Measurements from ENCODE around the gene CDC37. TPM values are rescaled to one million over a fixed set of nuclear protein-coding genes. Genes with fewer than 3 reads are reported as not detected.
A peak's percentile ranks its signal among the peaks of the same experiment; 100 is the strongest.
"Not testable (repeated sequence)": the region's sequence is repeated elsewhere in the genome, so short reads cannot be mapped to it uniquely, and the experiment has no call there.

CDC37 gene
- total RNA-seq, 1 donor from 2014 or later: 112 TPM

DNA sequence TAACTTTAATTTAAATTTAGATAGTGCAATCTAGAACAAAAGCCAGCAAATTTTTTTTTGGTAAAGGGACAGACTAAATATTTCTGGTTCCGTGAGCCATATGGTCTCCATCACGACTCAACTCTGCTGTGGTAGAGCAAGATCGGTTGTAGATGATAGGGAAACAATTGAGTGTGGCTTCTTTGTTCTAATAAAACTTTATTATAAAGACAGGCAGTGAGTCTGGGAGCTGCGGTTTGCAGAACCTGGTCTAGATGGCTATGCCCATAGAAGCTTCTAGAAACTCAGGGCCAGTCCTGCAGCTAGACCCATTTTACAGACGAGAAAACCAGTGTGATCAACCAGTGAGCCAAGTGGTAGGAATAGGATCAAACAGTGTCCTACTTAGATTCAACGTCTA lies 11.2 kb downstream of the CDC37 start:
- DNase-seq (ENCODE audit: extremely low spot score in 2 of 2): no peak
- intact Hi-C loops (cut with DNase I): no loop called here
- Histone ChIP-seq H3K27me3 (no peaks in the 10 kb centered on the region), H3K4me1 (no peaks in the 10 kb centered on the region), H3K9me3 (no peaks in the 10 kb centered on the region), H3K4me3 (no peak overlapping the region), H3K27ac (no peak overlapping the region), H3K36me3 (peaks cover 0 to 45% of the 10 kb centered on the region in 2 donors)
- TF ChIP-seq, protein P1, sequence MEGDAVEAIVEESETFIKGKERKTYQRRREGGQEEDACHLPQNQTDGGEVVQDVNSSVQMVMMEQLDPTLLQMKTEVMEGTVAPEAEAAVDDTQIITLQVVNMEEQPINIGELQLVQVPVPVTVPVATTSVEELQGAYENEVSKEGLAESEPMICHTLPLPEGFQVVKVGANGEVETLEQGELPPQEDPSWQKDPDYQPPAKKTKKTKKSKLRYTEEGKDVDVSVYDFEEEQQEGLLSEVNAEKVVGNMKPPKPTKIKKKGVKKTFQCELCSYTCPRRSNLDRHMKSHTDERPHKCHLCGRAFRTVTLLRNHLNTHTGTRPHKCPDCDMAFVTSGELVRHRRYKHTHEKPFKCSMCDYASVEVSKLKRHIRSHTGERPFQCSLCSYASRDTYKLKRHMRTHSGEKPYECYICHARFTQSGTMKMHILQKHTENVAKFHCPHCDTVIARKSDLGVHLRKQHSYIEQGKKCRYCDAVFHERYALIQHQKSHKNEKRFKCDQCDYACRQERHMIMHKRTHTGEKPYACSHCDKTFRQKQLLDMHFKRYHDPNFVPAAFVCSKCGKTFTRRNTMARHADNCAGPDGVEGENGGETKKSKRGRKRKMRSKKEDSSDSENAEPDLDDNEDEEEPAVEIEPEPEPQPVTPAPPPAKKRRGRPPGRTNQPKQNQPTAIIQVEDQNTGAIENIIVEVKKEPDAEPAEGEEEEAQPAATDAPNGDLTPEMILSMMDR (IDR thresholded peaks at IDR 0.05): no peak
- TF ChIP-seq POLR2AphosphoS5 (IDR thresholded peaks at IDR 0.05; ENCODE audit: insufficient read depth in 1 of 2, low read depth in 1 of 2) (no peak), POLR2A (IDR thresholded peaks at IDR 0.05) (no peak)

DNA sequence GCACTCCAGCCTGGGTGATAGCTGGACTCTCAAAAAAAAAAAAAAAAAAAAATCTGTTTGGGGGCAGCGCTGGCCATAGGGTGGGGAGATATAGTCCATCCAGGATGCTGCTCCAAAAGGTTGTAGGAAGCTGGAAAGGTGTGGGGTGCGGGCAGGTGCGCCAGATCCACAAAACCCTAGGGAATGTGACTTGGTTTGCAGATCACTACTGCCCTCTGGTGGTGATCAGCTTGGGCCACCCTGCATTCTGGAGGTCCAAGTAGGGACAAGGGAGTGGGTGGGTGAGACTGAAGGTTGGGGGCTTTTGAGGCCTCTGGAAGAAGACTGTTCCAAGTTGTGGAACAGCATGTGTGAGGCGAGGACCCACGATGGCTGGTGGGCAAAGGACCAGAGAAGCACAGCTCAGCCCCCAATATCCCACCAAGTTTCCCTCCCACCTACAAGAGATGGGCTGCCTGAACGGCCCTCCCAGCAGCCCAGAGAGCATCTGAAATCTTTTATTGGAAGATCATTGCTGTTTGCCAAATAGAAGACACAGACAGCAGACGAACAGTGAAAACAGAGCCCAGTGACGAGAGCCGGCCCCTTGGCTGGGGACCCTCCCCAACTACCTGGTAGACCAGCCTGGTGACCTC lies 12.6 kb downstream of the CDC37 start:
- no peaks in the 10 kb centered on the region for H3K4me1 ChIP-seq
- peaks cover 0 to 45% of the 10 kb centered on the region in 2 donors for H3K36me3 ChIP-seq
- H3K27ac ChIP-seq: no peak overlapping the region
- TF ChIP-seq POLR2AphosphoS5 (IDR thresholded peaks at IDR 0.05; ENCODE audit: insufficient read depth in 1 of 2, low read depth in 1 of 2): no peak
- TF ChIP-seq, protein P1 (IDR thresholded peaks at IDR 0.05): peak; percentile 64 to 73 (median 69)
- DNase-seq (ENCODE audit: extremely low spot score in 2 of 2): no peak
- H3K27me3 ChIP-seq: no peaks in the 10 kb centered on the region
- H3K4me3 ChIP-seq: no peak overlapping the region
- intact Hi-C loops (cut with DNase I): loop anchor here (2.0 kb wide), 1 partner anchor 122 kb away; no protein-coding TSS in a partner anchor
- H3K9me3 ChIP-seq: no peaks in the 10 kb centered on the region

DNA sequence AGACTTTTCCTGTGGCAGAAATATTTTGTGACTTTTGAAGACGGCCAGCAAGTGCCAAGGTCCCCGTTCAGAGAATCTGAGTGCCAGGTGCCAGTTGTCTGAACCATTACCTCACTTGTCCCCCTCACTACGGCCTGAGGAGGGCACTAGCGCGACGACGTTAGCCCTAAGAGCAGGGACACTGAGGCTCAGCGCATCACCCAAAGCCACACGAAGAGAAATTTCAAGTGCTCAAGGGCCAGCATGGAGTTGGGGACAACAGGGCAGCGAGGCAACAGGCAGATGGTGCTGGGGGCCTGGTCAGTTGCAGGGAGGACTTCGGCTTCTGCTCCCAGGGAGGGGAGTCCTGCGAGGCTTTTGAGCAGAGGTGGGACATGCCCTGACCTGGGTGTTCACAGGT lies 13.5 kb downstream of the CDC37 start:
- Histone ChIP-seq H3K27me3 (no peaks in the 10 kb centered on the region), H3K4me3 (no peak overlapping the region), H3K36me3 (peaks cover 0 to 37% of the 10 kb centered on the region in 2 donors), H3K27ac (no peak overlapping the region), H3K9me3 (no peaks in the 10 kb centered on the region), H3K4me1 (no peaks in the 10 kb centered on the region)
- TF ChIP-seq POLR2A (IDR thresholded peaks at IDR 0.05) (no peak), POLR2AphosphoS5 (IDR thresholded peaks at IDR 0.05; ENCODE audit: insufficient read depth in 1 of 2, low read depth in 1 of 2) (no peak)
- TF ChIP-seq, protein P1 (IDR thresholded peaks at IDR 0.05): no peak
- no peak for DNase-seq (ENCODE audit: extremely low spot score in 2 of 2)
- intact Hi-C loops (cut with DNase I): loop anchor here (2.0 to 5.0 kb wide), 2 partner anchors 63 to 121 kb away; no protein-coding TSS in a partner anchor

DNA sequence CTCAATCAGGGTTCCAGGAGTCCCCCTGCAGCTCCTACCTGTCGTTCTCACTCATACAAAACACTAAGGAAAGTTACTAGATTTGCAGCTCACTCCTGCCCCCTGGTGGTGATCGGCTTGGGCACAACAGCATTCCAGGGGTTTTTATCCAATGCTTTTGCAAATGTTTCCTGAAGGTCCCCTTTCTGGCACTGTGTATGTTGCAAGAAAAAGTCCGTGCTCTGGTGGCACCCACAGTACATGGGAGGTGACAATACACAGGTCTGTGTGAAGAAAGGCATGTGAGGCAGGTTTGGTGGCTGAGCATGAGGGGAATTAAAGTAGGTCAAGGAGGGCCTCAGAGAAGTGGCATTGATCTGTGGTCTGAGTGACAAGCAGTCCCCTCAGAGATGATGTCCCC lies 14.4 kb downstream of the CDC37 start:
- peaks cover 0 to 28% of the 10 kb centered on the region in 2 donors for H3K36me3 ChIP-seq
- no peaks in the 10 kb centered on the region for H3K4me1 ChIP-seq
- intact Hi-C loops (cut with DNase I): loop anchor here (5.0 kb wide), 1 partner anchor 62 kb away; no protein-coding TSS in a partner anchor
- no peaks in the 10 kb centered on the region for H3K9me3 ChIP-seq
- no peak overlapping the region for H3K27ac ChIP-seq
- H3K4me3 ChIP-seq: no peak overlapping the region
- TF ChIP-seq POLR2AphosphoS5 (IDR thresholded peaks at IDR 0.05; ENCODE audit: insufficient read depth in 1 of 2, low read depth in 1 of 2): peak in 1 of 2 donors; percentile 67
- TF ChIP-seq, protein P1 (IDR thresholded peaks at IDR 0.05): peak; percentile 76 to 94 (median 89)
- no peak for TF ChIP-seq POLR2A (IDR thresholded peaks at IDR 0.05)
- no peak for DNase-seq (ENCODE audit: extremely low spot score in 2 of 2)
- H3K27me3 ChIP-seq: no peaks in the 10 kb centered on the region

DNA sequence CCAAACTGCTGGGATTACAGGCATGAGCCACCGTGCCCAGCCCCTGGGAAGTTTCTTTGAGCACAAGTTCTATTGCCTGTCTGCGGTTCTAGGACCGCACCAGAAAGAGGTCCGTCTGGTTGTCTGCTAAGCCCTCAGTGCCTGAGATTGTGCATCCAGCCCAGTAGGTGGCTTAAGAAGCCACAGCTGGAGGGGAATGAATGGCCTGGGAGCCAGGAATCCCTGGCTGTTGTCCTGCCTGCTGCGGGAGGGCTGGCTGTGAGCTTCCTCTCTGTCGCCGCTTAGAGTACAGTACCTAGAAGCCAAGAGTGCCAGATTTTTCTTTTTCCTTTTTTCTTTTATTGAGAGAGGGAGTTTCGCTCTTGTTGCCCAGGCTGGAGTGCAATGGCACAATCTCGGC lies 18.8 kb downstream of the CDC37 start:
- H3K27ac ChIP-seq: no peak overlapping the region
- H3K36me3 ChIP-seq: no peaks in the 10 kb centered on the region
- H3K4me1 ChIP-seq: peaks cover 8% of the 10 kb centered on the region
- TF ChIP-seq POLR2AphosphoS5 (IDR thresholded peaks at IDR 0.05; ENCODE audit: insufficient read depth in 1 of 2, low read depth in 1 of 2) (no peak), POLR2A (IDR thresholded peaks at IDR 0.05) (no peak)
- TF ChIP-seq, protein P1 (IDR thresholded peaks at IDR 0.05): no peak
- no peaks in the 10 kb centered on the region for H3K9me3 ChIP-seq
- H3K27me3 ChIP-seq: no peaks in the 10 kb centered on the region
- DNase-seq (ENCODE audit: extremely low spot score in 2 of 2): no peak
- no peak overlapping the region for H3K4me3 ChIP-seq
- intact Hi-C loops (cut with DNase I): no loop called here

DNA sequence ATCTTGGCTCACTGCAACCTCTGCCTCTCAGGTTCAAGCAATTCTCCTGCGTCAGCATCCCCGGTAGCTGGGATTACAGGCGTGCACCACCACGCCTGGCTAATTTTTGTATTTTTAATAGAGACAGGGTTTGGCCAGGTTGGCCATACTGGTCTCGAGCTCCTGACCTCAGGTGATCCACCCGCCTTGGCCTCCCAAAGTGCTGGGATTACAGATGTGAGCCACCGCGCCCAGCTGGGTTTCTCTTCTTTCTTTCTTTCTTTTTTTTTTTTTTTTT lies 20.2 kb downstream of the CDC37 start:
- intact Hi-C loops (cut with DNase I); H3K36me3 ChIP-seq; DNase-seq (ENCODE audit: extremely low spot score in 2 of 2); H3K27ac ChIP-seq; H3K9me3 ChIP-seq; H3K27me3 ChIP-seq; H3K4me3 ChIP-seq: not testable (repeated sequence)
- H3K4me1 ChIP-seq: peaks cover 16% of the 10 kb centered on the region
